Activated gamma-delta T cell treated with Interleukin-2 at 50 U/mL for 16 hours (primary cell): ENCODE data around the gene ZNF677.
A peak's percentile ranks its signal among the peaks of the same experiment; 100 is the strongest.
"Not testable (repeated sequence)": the region's sequence is repeated elsewhere in the genome, so short reads cannot be mapped to it uniquely, and the experiment has no call there.

Experiments used
- DNase-seq: peaks from one replicate; pipeline ENCODE4 v3.0.0-alpha.2; 2020

ZNF677 gene

DNA sequence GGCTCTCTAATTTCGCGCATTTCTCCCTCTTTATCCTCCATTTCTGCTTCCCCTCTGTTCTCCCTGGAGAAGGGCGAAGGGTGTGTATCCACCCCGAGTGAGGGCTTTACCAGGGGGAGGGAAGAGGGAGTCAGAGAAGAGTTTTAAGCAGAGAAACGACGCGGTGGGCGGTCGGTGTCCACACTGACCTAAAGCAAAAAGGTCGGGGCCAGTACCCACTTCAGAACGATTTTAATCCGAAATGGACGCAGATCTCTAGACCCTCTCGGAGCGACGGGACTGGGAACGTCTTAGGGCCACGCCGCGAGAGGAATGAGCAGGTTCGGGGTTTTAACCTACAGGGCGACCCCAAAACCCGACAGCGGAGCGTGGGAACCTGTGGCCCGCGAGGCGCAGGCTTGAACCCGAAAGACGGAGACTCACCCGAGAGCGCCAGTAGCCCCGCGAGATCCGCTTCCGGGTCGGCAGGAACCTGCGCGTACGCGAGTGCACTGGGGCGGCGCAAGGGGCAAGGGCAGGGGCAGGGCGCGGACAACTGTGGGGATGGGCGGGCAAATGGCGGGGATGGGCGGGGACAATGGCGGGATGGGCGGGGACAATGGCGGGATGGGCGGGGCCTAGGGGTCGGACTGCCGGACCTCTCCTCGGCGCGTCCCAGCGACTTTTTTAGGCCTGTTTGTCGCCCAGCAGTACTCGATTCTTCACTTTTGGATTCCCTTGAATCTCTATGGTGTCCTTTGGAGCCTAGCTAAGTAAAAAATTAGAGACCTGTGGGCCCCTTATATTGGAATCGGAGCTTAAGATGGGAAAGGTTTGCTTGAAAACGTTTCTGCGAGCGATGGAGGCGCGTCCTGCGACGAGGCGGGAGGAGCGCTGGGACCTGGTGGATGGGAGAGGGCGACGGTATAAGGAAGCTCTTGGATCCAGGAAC, at the start of gene ZNF677:
Gene ZNF677, minus strand, starts transcription at position 463 of the 931 bp plus-strand sequence. CDS start 3,323 bp downstream, outside the sequence.
- peak; percentile 82 for DNase-seq

DNA sequence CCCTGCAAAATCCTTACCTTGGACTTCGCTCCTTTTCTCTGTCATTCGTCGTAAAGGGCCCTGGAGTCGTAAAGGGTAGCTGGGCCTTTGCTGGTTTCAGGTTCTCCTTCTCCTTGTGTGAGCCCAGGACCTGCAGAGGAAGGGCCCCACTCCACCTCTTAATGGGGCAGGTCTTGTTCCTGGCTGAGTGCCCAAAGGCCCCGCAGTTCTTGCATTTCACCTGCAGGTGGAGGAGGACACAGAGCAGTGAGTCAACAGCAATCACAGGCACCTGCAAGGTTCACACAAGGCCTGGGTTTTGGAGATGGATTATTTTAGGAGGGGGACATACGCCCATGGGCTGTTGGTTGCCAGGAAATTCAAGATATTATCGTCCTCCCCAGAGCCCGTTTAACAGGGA, 46.7 kb upstream of the ZNF677 start:
- not testable (repeated sequence) for DNase-seq

- DNase-seq, result no peak
These were observed 40.2 kb upstream of the ZNF677 start for GRCh38 chr19:53294786-53295441.

- no peak for DNase-seq
These were observed 36.3 kb upstream of the ZNF677 start for GRCh38 chr19:53290758-53291549.

DNA sequence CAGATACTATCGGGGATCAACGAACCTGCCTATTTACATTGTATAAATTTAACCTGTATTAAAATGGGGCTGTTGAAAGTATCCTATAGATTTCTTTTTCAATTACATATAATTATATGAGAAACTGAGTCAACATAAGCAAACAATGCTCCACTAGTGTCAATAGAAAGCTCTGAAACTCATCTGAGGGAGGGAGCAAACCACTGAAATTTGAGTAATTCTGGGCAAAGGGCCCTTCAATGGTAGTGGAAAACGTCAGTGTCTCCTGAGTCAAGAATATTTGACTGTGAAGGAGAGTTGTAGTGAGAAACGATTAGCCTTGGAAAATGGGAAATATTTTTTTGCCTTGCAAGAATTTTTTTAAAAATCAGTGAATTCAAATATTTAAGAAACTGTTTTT, 30.4 kb upstream of the ZNF677 start:
- DNase-seq, result no peak

- not testable (repeated sequence) for DNase-seq
These were observed 27.3 kb upstream of the ZNF677 start for GRCh38 chr19:53281947-53282346.

DNA sequence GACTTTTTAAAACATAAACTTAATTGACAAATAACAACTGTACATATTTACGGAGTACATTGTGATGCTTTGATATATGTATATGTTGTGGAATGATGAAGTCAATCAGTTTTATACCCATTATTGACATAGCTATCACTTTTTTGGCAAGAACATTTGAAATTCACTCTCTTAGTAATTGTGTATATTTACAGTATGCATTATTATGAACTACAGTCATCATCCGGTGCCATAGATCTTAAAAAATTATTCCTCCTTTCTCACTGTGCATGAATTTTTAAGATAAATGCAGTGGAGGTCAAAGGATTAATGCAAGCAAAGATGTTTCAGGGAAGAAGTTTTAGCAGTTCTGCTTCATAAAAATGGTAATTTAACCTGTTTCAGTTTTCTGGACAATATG, 20.8 kb upstream of the ZNF677 start:
- DNase-seq, result no peak

DNA sequence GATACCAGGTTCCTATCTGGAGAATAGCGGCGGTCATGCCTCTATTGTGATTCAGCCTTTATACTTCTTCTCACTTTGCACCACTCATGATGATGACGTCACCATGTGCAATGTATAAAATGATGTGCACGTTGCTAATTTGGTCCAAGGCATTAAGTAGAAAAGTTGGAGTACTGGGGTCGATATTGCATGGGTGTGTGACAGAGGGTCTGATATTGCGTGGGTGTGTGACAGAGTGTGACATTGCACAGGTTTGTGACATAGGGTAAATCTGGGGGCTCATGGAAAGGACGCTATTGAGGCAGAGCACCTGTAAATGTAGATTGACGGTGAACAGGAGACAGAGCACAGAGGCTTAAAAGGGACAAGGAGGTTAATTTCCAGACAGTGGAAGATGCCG, 17.4 kb upstream of the ZNF677 start:
- DNase-seq, result no peak

DNA sequence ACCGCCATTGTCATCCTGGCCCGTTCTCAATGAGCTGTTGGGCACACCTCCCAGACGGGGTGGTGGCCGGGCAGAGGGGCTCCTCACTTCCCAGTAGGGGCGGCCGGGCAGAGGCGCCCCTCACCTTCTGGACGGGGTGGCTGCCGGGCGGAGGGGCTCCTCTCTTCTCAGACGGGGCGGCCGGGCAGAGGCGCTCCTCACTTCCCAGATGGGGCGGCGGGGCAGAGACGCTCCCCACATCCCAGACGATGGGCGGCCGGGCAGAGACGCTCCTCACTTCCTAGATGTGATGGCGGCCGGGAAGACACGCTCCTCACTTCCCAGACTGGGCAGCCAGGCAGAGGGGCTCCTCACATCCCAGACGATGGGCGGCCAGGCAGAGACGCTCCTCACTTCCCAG, 15.2 kb upstream of the ZNF677 start:
- DNase-seq, result not testable (repeated sequence)

- DNase-seq, result not testable (repeated sequence)
These were observed 12.9 kb upstream of the ZNF677 start, which contains the start of gene VN1R4 for GRCh38 chr19:53267623-53268022. TSS of gene VN1R4 (minus strand) at chr19:53267723. CDS start at chr19:53267665, 58 bp downstream.

DNA sequence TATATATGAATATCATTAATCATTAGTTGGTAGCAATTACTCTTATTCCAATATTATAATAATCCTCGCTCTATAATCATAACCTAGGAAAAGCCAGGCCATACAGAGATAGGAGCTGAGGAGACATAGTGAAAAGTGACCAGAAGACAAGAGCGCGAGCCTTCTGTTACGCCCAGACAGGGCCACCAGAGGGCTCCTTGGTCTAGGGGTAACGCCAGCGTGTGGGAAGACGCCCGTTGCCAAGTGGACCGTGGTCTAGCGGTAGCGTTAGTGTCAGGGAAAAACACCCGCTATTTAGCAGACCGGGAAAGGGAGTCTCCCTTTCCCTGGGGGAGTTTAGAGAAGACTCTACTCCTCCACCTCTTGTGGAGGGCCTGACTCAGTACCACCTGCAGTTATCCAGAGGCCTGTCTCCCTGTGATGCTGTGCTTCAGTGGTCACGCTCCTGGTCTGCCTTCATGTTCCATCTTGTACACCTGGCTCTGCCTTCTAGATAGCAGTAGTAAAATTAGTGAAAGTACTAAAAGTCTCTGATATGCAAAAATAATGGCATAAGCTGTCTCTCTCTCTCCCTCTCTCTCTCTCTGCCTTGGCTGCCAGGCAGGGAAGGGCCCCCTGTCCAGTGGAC, 3.2 kb upstream of the ZNF677 start, which contains the start of gene VN1R2:
Gene VN1R2, plus strand, starts transcription at position 578 of the 628 bp plus-strand sequence. CDS start 84 bp downstream, outside the sequence.
- not testable (repeated sequence) for DNase-seq

DNA sequence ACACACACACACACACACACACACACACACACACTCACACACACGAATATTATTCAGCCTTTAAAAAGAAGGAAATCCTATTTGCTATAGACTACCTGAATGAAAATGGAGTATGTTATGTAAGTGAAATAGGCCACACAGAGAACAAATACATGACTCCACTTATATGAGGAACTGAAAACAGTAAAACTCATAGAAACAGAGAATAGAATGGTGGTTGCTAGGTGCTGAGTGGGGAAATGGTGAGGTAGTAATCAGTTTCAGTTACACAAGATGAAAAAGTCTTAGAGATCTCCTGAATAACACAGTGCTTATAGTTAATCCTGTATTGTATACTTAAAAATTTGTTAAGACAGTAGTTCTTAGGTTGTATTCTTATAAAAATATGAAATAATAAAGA, 8.2 kb downstream of the ZNF677 start:
- DNase-seq, result no peak

DNA sequence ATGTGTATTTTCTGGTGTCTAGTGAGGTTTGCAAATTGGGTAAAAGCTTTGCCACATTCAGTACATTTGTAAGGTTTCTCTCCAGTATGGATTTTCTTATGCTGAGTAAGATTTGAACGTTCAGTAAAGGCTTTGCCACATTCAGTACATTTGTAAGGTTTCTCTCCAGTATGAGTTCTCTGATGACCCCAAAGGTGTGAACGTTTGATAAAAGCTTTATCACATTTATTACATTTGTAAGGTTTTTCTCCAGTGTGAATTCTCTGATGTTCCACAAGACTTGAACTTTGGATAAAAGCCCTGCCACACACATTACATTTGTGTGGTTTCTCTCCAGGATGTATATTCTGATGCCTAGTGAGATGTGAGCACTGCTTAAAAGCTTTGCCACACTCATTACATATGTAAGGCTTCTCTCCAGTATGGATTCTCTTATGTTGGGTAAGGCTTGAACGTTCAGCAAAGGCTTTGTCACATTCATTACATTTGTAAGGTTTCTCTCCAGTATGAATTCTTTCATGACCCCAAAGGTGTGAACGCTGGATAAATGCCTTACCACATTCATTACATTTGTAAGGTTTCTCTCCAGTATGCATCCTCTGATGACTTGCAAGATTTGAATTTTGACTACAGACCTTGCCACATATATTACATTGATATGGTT, 17.4 kb downstream of the ZNF677 start:
- no peak for DNase-seq

DNA sequence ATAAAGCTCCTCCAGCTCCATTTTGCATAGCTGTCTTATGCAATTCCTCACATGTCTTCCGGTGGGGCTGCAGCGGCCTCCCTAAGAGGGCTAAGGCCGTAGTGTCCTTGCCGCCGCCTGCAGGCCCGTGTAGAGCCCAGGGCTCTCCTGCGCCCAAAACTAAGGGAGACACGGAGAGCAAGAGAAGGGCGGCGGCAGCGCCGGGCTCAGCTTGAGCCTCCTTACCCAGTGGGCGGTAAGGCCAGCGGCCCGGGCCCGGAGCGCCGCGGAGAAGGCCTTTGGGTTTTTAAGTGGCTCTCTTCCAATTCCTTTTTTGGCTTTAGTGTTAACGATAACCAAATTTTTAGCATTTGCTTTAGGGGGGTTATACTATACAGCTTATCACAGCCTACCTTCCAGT, 30.1 kb downstream of the ZNF677 start:
- no peak for DNase-seq

GRCh38 chr19:53222716-53223115, 32.0 kb downstream of the ZNF677 start:
- not testable (repeated sequence) for DNase-seq

GRCh38 chr19:53212703-53213320, 41.9 kb downstream of the ZNF677 start:
- no peak for DNase-seq

GRCh38 chr19:53211554-53211953, 43.1 kb downstream of the ZNF677 start:
- not testable (repeated sequence) for DNase-seq

- DNase-seq, result peak; percentile 98
These were observed 57.8 kb downstream of the ZNF677 start for GRCh38 chr19:53196777-53197396.

- DNase-seq, result peak; percentile 71
These were observed 59.3 kb downstream of the ZNF677 start for GRCh38 chr19:53195265-53195903.

GRCh38 chr19:53193535-53194222, 61.0 kb downstream of the ZNF677 start:
- DNase-seq, result no peak
